HepG2 (cell line): Measurements from ENCODE around the gene ARSB. TPM values are rescaled to one million over a fixed set of nuclear protein-coding genes. Genes with fewer than 3 reads are reported as not detected.

Source experiments
- ATF6 ChIP-seq: sonication (generic); formaldehyde crosslinking; conservative IDR thresholded peaks from 2 replicates; pipeline ENCODE4 v1.4.0; 2020; ENCODE audit warnings: missing genetic modification reagents
- HDAC2 ChIP-seq: sonication (generic); formaldehyde crosslinking; IDR thresholded peaks from 2 replicates; pipeline ENCODE4 v1.4.0; 2020; ENCODE audit warnings: missing genetic modification reagents
- HMG20A ChIP-seq: IDR thresholded peaks from 2 replicates; pipeline ENCODE4 v1.6.1; 2016; ENCODE audit warnings: borderline replicate concordance
- HNRNPK ChIP-seq: fragments of 200-400 bp; formaldehyde crosslinking; IDR thresholded peaks from 2 replicates; pipeline ENCODE4 v1.6.1; 2018; ENCODE audit warnings: low read length, low read depth, moderate library complexity, mild to moderate bottlenecking; ENCODE audit not compliant: poor library complexity, severe bottlenecking
- MAF1 ChIP-seq: sonication (generic); formaldehyde crosslinking; IDR thresholded peaks from 2 replicates; pipeline ENCODE4 v1.5.0; 2020; ENCODE audit warnings: missing genetic modification reagents, borderline replicate concordance
- MED1 ChIP-seq: sonication (generic); formaldehyde crosslinking; IDR thresholded peaks from 2 replicates; pipeline ENCODE4 v1.4.0; 2020; ENCODE audit warnings: missing genetic modification reagents
- MYC ChIP-seq: sonication (generic); formaldehyde crosslinking; IDR thresholded peaks from 2 replicates; pipeline ENCODE4 v1.9.0; 2021; ENCODE audit warnings: missing genetic modification reagents, borderline replicate concordance
- NR2F1 ChIP-seq, 2 experiments: fragments of 450-650 bp in 1 of 2; formaldehyde crosslinking in 1 of 2; IDR thresholded peaks; 2 replicates each; pipeline versions ENCODE4 v1.5.0 to v1.6.1; 2016 to 2020; ENCODE audit warnings: mild to moderate bottlenecking in 1 of 2, missing compliant biosample characterization in 1 of 2, missing genetic modification reagents in 1 of 2, moderate library complexity in 1 of 2
- ONECUT2 ChIP-seq: sonication (generic); formaldehyde crosslinking; IDR thresholded peaks from 2 replicates; pipeline ENCODE4 v1.4.0; 2020; ENCODE audit warnings: missing genetic modification reagents
- RAD21 ChIP-seq: fragments of 450-650 bp; formaldehyde crosslinking; IDR thresholded peaks from 2 replicates; pipeline ENCODE4 v1.5.0; 2020; ENCODE audit warnings: mild to moderate bottlenecking
- SATB2 ChIP-seq: sonication (generic); formaldehyde crosslinking; IDR thresholded peaks from 2 replicates; pipeline ENCODE4 v1.5.0; 2020; ENCODE audit warnings: missing genetic modification reagents
- SOX13 ChIP-seq, 3 experiments: fragments of 450-650 bp in 1 of 3; sonication (generic) in 1 of 3; formaldehyde crosslinking in 1 of 3; IDR thresholded peaks in 2 of 3; conservative IDR thresholded peaks in 1 of 3; 2 replicates each; pipeline versions ENCODE4 v1.5.0 to v1.6.1; 2016 to 2020; ENCODE audit warnings: antibody characterized with exemption in 1 of 3, mild to moderate bottlenecking in 1 of 3, missing compliant biosample characterization in 1 of 3, missing genetic modification reagents in 1 of 3, moderate library complexity in 1 of 3
- SYNCRIP ChIP-seq: fragments of 200-400 bp; formaldehyde crosslinking; IDR thresholded peaks from 2 replicates; pipeline ENCODE4 v1.6.1; 2018; ENCODE audit warnings: mild to moderate bottlenecking, low read depth, low read length; ENCODE audit not compliant: insufficient read depth
- THRA ChIP-seq: sonication (generic); formaldehyde crosslinking; IDR thresholded peaks from 2 replicates; pipeline ENCODE4 v1.4.0; 2020; ENCODE audit warnings: missing genetic modification reagents, borderline replicate concordance
- ZIK1 ChIP-seq: sonication (generic); formaldehyde crosslinking; IDR thresholded peaks from 2 replicates; pipeline ENCODE4 v1.5.0; 2020; ENCODE audit warnings: mild to moderate bottlenecking, low read depth, missing genetic modification reagents, borderline replicate concordance
- ZNF264 ChIP-seq: sonication (generic); formaldehyde crosslinking; IDR thresholded peaks from 2 replicates; pipeline ENCODE4 v1.4.0; 2020; ENCODE audit warnings: missing genetic modification reagents
- ZNF362 ChIP-seq: sonication (generic); formaldehyde crosslinking; IDR thresholded peaks from 2 replicates; pipeline ENCODE4 v1.4.0; 2020; ENCODE audit warnings: missing genetic modification reagents, mild to moderate bottlenecking, borderline replicate concordance
- ZNF451 ChIP-seq: sonication (generic); formaldehyde crosslinking; IDR thresholded peaks from 2 replicates; pipeline ENCODE4 v1.5.0; 2020; ENCODE audit warnings: mild to moderate bottlenecking, missing genetic modification reagents
- ZNF678 ChIP-seq: sonication (generic); formaldehyde crosslinking; IDR thresholded peaks from 2 replicates; pipeline ENCODE4 v1.4.0; 2020; ENCODE audit warnings: mild to moderate bottlenecking, missing genetic modification reagents
- ZNF7 ChIP-seq: IDR thresholded peaks from 2 replicates; pipeline ENCODE4 v1.6.1; 2016; ENCODE audit warnings: missing biosample characterization, missing genetic modification reagents
- ZNF703 ChIP-seq: sonication (generic); formaldehyde crosslinking; IDR thresholded peaks from 2 replicates; pipeline ENCODE4 v1.5.1; 2020; ENCODE audit warnings: missing genetic modification reagents, mild to moderate bottlenecking, moderate library complexity, borderline replicate concordance
- ZNF709 ChIP-seq: sonication (generic); formaldehyde crosslinking; IDR thresholded peaks from 2 replicates; pipeline ENCODE4 v1.5.0; 2020; ENCODE audit warnings: mild to moderate bottlenecking, missing genetic modification reagents
- ZSCAN29 ChIP-seq: sonication (generic); formaldehyde crosslinking; conservative IDR thresholded peaks from 2 replicates; pipeline ENCODE4 v1.4.0; 2020; ENCODE audit warnings: mild to moderate bottlenecking, missing genetic modification reagents
- polyA plus RNA-seq, 8 experiments: library from polyadenylated mRNA; depleted of rRNA in 3 of 8; stranded (reverse) in 7 of 8; unstranded in 1 of 8; fragments of >200 nt; fragmentation: Illumina TruSeq in 4 of 8; extraction: Trizol in 4 of 8; gene quantifications; 2 replicates each; pipeline versions ENCODE4 v1.2.1 to v1.2.3, GENCODE V29; 2011 to 2016; ENCODE audit warnings: low read depth in 4 of 8, missing spikeins in 1 of 8, mixed read lengths in 1 of 8; ENCODE audit not compliant: insufficient read depth in 1 of 8
- total RNA-seq, 5 experiments: library from RNA; depleted of rRNA; stranded (reverse); fragments of >200 nt; fragmentation: Illumina TruSeq; extraction: Trizol; gene quantifications; 2 replicates each; pipeline ENCODE4 v1.2.3, GENCODE V29; 2016; ENCODE audit warnings: low read depth in 1 of 5
- TF ChIP-seq, protein P1 (sequence below): sonication (generic); formaldehyde crosslinking; IDR thresholded peaks from 2 replicates; pipeline ENCODE4 v1.9.0; 2021; ENCODE audit warnings: missing genetic modification reagents, mild to moderate bottlenecking, borderline replicate concordance

ARSB gene
- total and polyA plus RNA-seq, 2 of the 13 experiments (the other 11 are each of a cell fraction or from before 2014, with no cell fraction given): 52.6 to 66.4 TPM

- no peak for TF ChIP-seq NR2F1 (CRISPR knock-in tag; IDR thresholded peaks at IDR 0.05)
- TF ChIP-seq THRA: peak; percentile 51; the same call in 1 of the 2 replicates
- TF ChIP-seq MED1 (CRISPR knock-in tag): no peak
- peak; percentile 22; the same call in 1 of the 2 replicates for TF ChIP-seq HMG20A (CRISPR knock-in tag)
- TF ChIP-seq ZNF264 (CRISPR knock-in tag): no peak
- TF ChIP-seq ZNF703 (CRISPR knock-in tag): no peak
- TF ChIP-seq ATF6 (CRISPR knock-in tag): no peak
- TF ChIP-seq ONECUT2 (CRISPR knock-in tag): no peak
- no peak for TF ChIP-seq SATB2 (CRISPR knock-in tag)
- no peak for TF ChIP-seq ZNF709
- TF ChIP-seq ZNF362 (CRISPR knock-in tag): no peak
- no peak for TF ChIP-seq ZNF451 (CRISPR knock-in tag)
- TF ChIP-seq ZSCAN29 (CRISPR knock-in tag): no peak
- no peak for TF ChIP-seq RAD21
- TF ChIP-seq MYC (CRISPR knock-in tag): no peak
- no peak for TF ChIP-seq MAF1 (CRISPR knock-in tag)
- TF ChIP-seq SYNCRIP: no peak
- TF ChIP-seq HNRNPK: no peak
- peak; percentile 88 for TF ChIP-seq SOX13 (IDR thresholded peaks at IDR 0.05)
- peak in 1 of 2 experiments; percentile 96; a peak in 2 of 4 replicates for TF ChIP-seq SOX13 (CRISPR knock-in tag; conservative IDR thresholded peaks at IDR 0.05 in 1 of 2, IDR thresholded peaks at IDR 0.05 in 1 of 2)
- TF ChIP-seq ZIK1 (CRISPR knock-in tag): no peak
- TF ChIP-seq ZNF678 (CRISPR knock-in tag): no peak
- TF ChIP-seq, protein P1, sequence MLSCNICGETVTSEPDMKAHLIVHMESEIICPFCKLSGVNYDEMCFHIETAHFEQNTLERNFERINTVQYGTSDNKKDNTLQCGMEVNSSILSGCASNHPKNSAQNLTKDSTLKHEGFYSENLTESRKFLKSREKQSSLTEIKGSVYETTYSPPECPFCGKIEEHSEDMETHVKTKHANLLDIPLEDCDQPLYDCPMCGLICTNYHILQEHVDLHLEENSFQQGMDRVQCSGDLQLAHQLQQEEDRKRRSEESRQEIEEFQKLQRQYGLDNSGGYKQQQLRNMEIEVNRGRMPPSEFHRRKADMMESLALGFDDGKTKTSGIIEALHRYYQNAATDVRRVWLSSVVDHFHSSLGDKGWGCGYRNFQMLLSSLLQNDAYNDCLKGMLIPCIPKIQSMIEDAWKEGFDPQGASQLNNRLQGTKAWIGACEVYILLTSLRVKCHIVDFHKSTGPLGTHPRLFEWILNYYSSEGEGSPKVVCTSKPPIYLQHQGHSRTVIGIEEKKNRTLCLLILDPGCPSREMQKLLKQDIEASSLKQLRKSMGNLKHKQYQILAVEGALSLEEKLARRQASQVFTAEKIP (CRISPR knock-in tag): no peak
- no peak for TF ChIP-seq HDAC2 (CRISPR knock-in tag)
- TF ChIP-seq ZNF7: no peak
Observed at GRCh38 chr5:79002374-79002773, 17.3 kb upstream of the ARSB start (continued).
